Measurements from ENCODE around the gene NAA25. TPM values are rescaled to one million over a fixed set of nuclear protein-coding genes. Genes with fewer than 3 reads are reported as not detected.

The NAA25 gene
- 10 to 100 TPM; 12.4 to 20.4 TPM for total RNA-seq
- long read RNA-seq, full-length matches to known transcripts, result 2 of 15 reads
- long read RNA-seq, partial matches to known transcripts, result 7 of 15 reads
- long read RNA-seq, other reads (novel, unspliced or antisense), result 6 of 15 reads

DNA sequence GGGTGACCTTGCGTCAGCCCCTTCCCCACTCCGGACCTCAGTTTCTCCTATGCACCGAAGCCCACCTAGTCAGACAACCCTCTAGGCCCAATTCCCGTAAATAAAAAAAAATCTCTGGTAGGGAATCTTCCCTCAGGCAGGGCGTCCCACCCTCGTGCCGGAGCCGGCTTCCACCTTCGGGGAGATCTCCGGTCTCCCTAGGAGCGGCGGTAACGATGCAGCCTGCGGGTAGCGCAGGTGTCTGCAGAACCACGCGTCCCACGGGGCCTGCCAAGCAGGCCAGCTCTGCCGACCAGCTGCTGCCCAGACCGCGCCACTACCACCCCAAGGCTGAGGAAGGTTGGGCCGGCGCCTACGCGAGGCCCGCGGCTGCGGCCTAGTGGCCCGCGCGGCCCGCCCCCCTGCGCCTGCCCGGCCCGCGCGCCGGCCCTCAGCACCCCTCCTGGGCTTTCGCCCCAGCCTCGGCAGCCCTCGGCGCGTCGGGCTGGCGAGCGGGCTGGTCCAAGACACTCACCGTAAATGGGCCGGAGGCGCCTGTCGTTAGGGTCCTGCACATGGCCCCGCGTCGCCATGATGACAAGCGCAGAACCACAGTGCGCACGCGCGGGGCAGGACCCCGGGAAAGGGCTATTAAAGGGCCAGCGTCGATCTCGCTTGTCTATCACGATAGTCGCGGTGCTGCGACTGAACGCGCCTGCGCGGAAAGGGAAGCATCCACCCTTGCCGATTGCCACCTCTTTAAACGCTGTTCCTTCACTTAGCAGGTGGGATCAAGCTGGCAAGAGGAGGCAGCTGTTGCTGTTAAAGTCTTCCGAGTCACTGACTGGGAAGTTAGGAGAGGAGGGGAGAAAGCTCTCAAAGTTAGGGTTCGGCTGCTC, at the start of gene NAA25:
Gene NAA25, minus strand, starts transcription at position 582 of the 878 bp plus-strand sequence. Its CDS starts 10 bp downstream, at position 572.
- peak; percentile 90 for ATAC-seq
- DNase-seq, result peak; percentile 89 to 93
- intact Hi-C loops (cut with DNase I, micrococcal nuclease), result no loop called here

GRCh38 chr12:112153893-112154219, 45.3 kb upstream of the NAA25 start:
- no peak for DNase-seq
- peak; percentile 7 for ATAC-seq
- intact Hi-C loops (cut with DNase I, micrococcal nuclease), result no loop called here

DNA sequence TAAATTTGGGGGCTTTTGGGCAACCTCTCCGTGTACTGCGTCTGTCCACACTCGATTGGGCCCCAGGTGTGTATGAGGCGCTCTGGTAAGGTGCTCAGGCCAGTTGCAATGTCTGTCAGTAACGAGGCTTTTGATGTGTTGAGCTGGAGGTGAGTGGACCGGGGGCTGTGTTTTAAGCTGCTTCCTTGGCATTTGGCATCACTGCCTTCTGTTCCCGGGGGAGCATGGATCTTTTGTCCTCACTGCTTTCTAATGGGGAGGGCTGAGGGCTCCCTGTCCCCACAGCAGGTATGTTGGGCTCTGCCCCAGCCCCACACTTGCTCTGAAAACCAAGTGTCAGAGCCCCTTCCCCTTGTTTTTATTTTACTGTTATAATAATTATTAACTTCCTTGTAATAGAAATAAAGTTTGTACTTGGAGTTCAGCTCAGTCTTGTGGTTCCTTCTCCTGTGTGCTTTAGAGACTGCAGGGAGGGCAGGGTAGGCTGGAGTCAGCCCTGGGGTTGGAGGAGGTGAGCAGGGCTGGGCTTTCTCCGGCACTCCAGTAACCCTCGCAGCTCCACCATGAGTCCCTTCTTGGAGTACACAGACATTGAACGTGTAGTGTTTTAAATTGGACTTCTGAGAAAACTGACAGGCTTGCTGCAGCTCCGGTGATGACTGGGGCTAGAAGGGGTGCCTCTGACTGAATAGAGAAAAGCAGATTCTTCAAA, 44.8 kb upstream of the NAA25 start:
- ATAC-seq, result no peak
- intact Hi-C loops (cut with DNase I, micrococcal nuclease), result no loop called here
- no peak for DNase-seq

DNA sequence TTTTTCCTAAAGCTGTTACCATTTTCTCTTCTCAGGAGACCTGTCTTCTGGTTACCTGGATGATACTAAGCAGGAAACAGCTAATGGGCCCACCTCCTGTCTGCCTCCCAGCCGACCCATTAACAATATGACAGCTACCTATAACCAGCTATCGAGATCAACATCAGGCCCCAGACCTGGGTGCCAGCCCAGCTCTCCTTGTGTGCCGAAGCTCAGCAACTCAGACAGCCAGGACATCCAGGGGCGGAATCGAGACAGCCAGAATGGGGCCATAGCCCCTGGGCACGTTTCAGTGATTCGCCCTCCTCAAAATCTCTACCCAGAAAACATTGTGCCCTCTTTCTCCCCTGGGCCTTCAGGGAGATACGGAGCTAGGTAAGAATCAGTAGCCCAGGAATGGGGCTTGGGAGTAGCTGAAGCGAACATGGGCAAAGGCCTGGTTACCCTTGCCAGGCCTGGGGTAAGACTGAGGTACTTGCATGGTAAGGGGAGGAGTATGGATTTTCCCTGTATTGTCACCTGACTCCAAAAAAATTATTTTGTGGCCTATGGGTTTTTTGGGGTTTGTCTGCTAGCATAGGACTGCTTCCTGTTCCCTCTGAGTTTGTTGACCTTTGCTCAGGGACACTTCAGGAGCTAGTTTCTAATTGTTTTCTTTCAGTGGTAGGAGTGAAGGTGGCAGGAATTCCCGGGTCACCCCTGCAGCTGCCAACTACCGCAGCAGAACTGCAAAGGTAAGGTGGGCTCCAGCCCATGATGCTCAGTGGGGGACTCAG, 43.4 kb upstream of the NAA25 start:
- ATAC-seq (peak; percentile 57), DNase-seq (no peak)
- intact Hi-C loops (cut with DNase I, micrococcal nuclease), result no loop called here

- no peak for ATAC-seq
- intact Hi-C loops (cut with DNase I, micrococcal nuclease), result no loop called here
- no peak for DNase-seq
Measured at GRCh38 chr12:112149596-112149995, 41.0 kb upstream of the NAA25 start.

GRCh38 chr12:112148031-112148513, 39.5 kb upstream of the NAA25 start:
- no peak for ATAC-seq
- intact Hi-C loops (cut with DNase I, micrococcal nuclease), result no loop called here
- no peak for DNase-seq

- intact Hi-C loops (cut with DNase I, micrococcal nuclease), result no loop called here
- DNase-seq (no peak), ATAC-seq (no peak)
Measured at GRCh38 chr12:112146123-112146522, 37.5 kb upstream of the NAA25 start.

DNA sequence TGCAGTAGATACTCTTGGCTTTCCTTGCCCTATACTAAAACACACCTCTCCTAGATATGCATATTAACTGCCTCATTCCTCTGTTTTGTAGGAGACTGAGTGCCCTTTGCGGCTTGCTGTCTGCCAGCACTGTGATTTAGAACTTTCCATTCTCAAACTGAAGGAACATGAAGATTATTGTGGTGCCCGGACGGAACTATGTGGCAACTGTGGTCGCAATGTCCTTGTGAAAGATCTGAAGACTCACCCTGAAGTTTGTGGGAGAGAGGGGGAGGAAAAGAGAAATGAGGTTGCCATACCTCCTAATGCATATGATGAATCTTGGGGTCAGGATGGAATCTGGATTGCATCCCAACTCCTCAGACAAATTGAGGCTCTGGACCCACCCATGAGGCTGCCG, 32.1 kb upstream of the NAA25 start:
- intact Hi-C loops (cut with DNase I, micrococcal nuclease), result no loop called here
- DNase-seq (no peak), ATAC-seq (no peak)

- intact Hi-C loops (cut with DNase I, micrococcal nuclease), result no loop called here
- DNase-seq, result no peak
- no peak for ATAC-seq
Measured at GRCh38 chr12:112134731-112135130, 26.1 kb upstream of the NAA25 start.

DNA sequence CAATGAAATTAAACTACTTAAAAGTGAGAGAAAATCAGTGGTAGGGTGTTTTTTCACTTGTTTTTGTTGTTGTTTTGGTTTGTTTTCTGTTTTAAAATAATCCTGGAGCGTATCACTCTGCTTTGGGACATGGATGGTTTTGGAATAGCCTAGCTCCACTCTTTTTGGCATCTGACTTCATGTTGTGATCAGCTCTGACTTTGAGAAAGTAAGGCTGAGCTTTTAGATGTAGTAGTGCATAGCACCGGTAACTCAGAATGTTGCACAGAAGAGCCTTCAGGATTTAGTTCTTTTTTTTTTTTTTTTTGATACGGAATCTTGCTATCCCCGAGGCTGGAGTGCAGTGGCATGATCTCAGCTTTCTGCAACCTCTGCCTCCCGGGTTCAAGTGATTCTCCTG, 24.8 kb upstream of the NAA25 start:
- DNase-seq, result no peak
- intact Hi-C loops (cut with DNase I, micrococcal nuclease), result no loop called here
- no peak for ATAC-seq

DNA sequence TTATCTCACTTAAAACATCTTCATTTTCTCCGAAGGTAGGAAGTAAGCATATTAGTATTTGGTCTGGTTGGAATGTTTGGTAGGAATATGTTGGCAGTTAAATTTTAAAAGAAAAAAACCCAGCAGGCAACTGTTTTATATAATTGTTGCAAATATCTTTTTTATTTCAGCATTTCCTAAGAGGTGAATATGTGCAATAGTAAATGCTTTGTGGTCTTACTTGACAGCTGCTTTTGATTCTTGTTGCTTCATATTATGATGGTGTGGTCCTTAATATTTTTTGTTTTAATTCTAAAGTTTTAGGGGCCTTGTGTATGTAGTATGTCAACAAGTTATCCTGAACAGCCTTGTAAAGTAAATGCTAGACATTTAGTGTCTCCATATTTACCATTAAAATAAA, 23.1 kb upstream of the NAA25 start:
- intact Hi-C loops (cut with DNase I, micrococcal nuclease), result no loop called here
- ATAC-seq, result no peak
- DNase-seq, result no peak

DNA sequence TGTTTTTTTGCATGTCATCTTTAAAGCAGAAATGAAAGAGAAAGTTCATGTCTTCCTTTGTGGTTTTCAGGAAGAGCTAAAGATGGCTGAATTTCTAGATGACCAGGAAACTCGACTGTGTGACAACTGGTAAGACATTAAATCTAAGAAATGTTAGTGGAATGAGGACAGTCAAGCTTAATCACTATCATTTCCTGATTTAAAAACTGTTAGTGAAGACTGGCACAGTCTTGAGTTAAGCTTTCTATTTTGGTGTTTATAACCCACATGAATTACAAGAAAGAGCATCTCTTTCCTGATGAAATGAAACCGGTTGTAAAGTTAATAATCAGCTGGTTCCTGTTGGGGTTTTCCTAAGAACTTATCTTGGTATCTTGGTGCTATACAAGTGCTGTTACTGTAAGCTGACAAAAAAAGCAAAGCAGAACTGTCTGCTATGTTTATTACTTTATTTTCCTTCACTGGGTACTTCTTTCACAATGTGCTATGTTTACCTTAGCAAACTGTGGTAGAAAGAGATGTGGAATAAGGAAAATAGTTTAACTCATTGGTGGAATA, 21.9 kb upstream of the NAA25 start:
- DNase-seq, result no peak
- peak; percentile 64 for ATAC-seq
- intact Hi-C loops (cut with DNase I, micrococcal nuclease), result no loop called here

- DNase-seq (no peak), ATAC-seq (no peak)
- intact Hi-C loops (cut with DNase I, micrococcal nuclease), result no loop called here
Measured at GRCh38 chr12:112126911-112127310, 18.3 kb upstream of the NAA25 start.

DNA sequence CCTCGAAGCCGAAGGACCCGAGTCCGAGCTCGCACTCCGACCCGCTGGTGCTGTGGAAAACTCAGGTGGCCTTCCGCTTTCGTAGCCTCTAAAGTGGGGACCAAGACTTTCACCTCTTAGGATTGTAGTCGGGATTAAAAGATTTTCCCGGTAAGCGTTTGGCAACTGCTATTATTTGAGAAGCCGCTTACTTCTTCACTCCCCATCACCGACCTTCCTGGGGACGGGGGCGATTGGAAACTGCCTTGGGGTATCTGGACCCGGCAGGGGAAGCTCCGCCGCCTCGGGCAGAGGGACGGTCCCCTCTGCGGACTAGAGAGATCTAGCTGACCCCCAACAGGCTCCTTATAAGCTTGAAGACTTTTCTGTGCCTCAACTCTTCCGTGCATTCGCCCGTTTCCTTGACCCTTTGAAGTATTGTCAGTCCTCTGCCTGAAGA, 17.4 kb upstream of the NAA25 start:
- intact Hi-C loops (cut with DNase I, micrococcal nuclease), result no loop called here
- no peak for ATAC-seq

GRCh38 chr12:112125250-112125999, 16.8 kb upstream of the NAA25 start, which contains the start of gene TRAFD1:
Gene TRAFD1, plus strand, starts transcription at chr12:112125560. Its CDS starts 4,963 bp downstream, at chr12:112130523.
- DNase-seq, result peak; percentile 98 to 99
- ATAC-seq, result peak; percentile 99
- intact Hi-C loops (cut with DNase I, micrococcal nuclease), result no loop called here

More for the DNA sequence above, 17.4 kb upstream of the NAA25 start:
- DNase-seq, result peak in 1 of 2 donors; percentile 22

- ATAC-seq (no peak), DNase-seq (no peak)
- intact Hi-C loops (cut with DNase I, micrococcal nuclease), result no loop called here
Measured at GRCh38 chr12:112124918-112125249, 16.3 kb upstream of the NAA25 start.

GRCh38 chr12:112122823-112123690, 14.5 kb upstream of the NAA25 start:
- intact Hi-C loops (cut with DNase I, micrococcal nuclease), result no loop called here
- no peak for DNase-seq
- ATAC-seq, result no peak

Data from left colon (tissue), 2 donors.